ENCODE results near the gene HOXC10.
A peak's percentile ranks its signal among the peaks of the same experiment; 100 is the strongest.

Gene HOXC10

GRCh38 chr12:53963005-53963404, 21.9 kb upstream of the HOXC10 start:
- POLR2A ChIA-PET, result interaction anchor here (0.7 to 2.1 kb wide), 11 partner anchors 8 to 286 kb away, joined by 3 to 11 read pairs (median 4); partner anchors contain the start of gene HOXC12
- DNase-seq (ENCODE audit: extremely low spot score), result no peak
- TF ChIP-seq ZNF384 (IDR thresholded peaks at IDR 0.05), result no peak
- TF ChIP-seq PKNOX1 (IDR thresholded peaks at IDR 0.05), result no peak
- TF ChIP-seq FOXA1 (IDR thresholded peaks at IDR 0.05), result no peak
- CTCF ChIA-PET, result interaction anchor here (1.2 to 1.4 kb wide), 2 partner anchors 22 to 25 kb away, joined by 3 read pairs; partner anchors contain the start of gene HOXC10

- CTCF ChIA-PET, result interaction anchor here (1.0 to 2.9 kb wide), 5 partner anchors 11 to 218 kb away, joined by 3 to 7 read pairs (median 3); partner anchors contain the start of genes HOXC10 and HOXC13
- peak; percentile 38 for DNase-seq (ENCODE audit: extremely low spot score)
Observed at GRCh38 chr12:53963434-53964314, 21.3 kb upstream of the HOXC10 start.

GRCh38 chr12:53964315-53964713, 20.6 kb upstream of the HOXC10 start:
- ChIA-PET CTCF (interaction anchor here (1.0 to 2.9 kb wide), 3 partner anchors 11 to 218 kb away, joined by 3 to 7 read pairs (median 4); partner anchors contain the start of gene HOXC13), POLR2A (interaction anchor here (0.6 to 2.1 kb wide), 9 partner anchors 10 to 287 kb away, joined by 3 to 11 read pairs (median 3); partner anchors contain the start of genes HOXC10, HOXC12 and HOXC8)
- no peak for TF ChIP-seq ARNT (IDR thresholded peaks at IDR 0.05)
- no peak; the same call in 1 of the 2 replicates for TF ChIP-seq CTBP1 (IDR thresholded peaks at IDR 0.05; ENCODE audit: borderline replicate concordance)
- TF ChIP-seq BHLHE40 (IDR thresholded peaks at IDR 0.05; ENCODE audit: borderline replicate concordance), result no peak
- TF ChIP-seq PKNOX1 (IDR thresholded peaks at IDR 0.05), result no peak
- no peak for TF ChIP-seq ZNF384 (IDR thresholded peaks at IDR 0.05)
- TF ChIP-seq NFRKB (IDR thresholded peaks at IDR 0.05), result no peak
- no peak for TF ChIP-seq L3MBTL2 (conservative IDR thresholded peaks at IDR 0.05)
- TF ChIP-seq HDGF (IDR thresholded peaks at IDR 0.05; ENCODE audit: borderline replicate concordance), result no peak
- no peak for TF ChIP-seq SUZ12 (IDR thresholded peaks at IDR 0.05)
- TF ChIP-seq FOXA1 (IDR thresholded peaks at IDR 0.05), result no peak
- no peak for TF ChIP-seq ELF4 (IDR thresholded peaks at IDR 0.05)
- no peak for DNase-seq (ENCODE audit: extremely low spot score)

More at GRCh38 chr12:53963434-53964314, 21.3 kb upstream of the HOXC10 start:
- no peak for TF ChIP-seq FOXM1 (IDR thresholded peaks at IDR 0.05; ENCODE audit: borderline replicate concordance)
- TF ChIP-seq L3MBTL2 (conservative IDR thresholded peaks at IDR 0.05), result peak; percentile 66
- POLR2A ChIA-PET, result interaction anchor here (0.6 to 2.1 kb wide), 12 partner anchors 9 to 287 kb away, joined by 3 to 11 read pairs (median 4); partner anchors contain the start of genes HOXC10 and HOXC12

- TF ChIP-seq FOXA1 (IDR thresholded peaks at IDR 0.05) (no peak), PKNOX1 (IDR thresholded peaks at IDR 0.05) (no peak), ZNF384 (IDR thresholded peaks at IDR 0.05) (no peak), BHLHE40 (IDR thresholded peaks at IDR 0.05; ENCODE audit: borderline replicate concordance) (no peak), FOXK2 (IDR thresholded peaks at IDR 0.05) (no peak), NFRKB (IDR thresholded peaks at IDR 0.05) (no peak), FOXM1 (IDR thresholded peaks at IDR 0.05; ENCODE audit: borderline replicate concordance) (no peak), LEF1 (IDR thresholded peaks at IDR 0.05; ENCODE audit: borderline replicate concordance) (no peak), CTBP1 (IDR thresholded peaks at IDR 0.05; ENCODE audit: borderline replicate concordance) (0 out of 2 replicates have a peak, but pooled peaks have one; percentile 8), ARNT (IDR thresholded peaks at IDR 0.05) (no peak), ELF4 (IDR thresholded peaks at IDR 0.05) (no peak), L3MBTL2 (conservative IDR thresholded peaks at IDR 0.05) (peak; percentile 28; the same call in 1 of the 2 replicates)
- peak; percentile 46 for DNase-seq (ENCODE audit: extremely low spot score)
- CTCF ChIA-PET, result interaction anchor here (0.9 to 2.9 kb wide), 2 partner anchors 12 to 13 kb away, joined by 3 to 7 read pairs; no protein-coding TSS in a partner anchor
- POLR2A ChIA-PET, result interaction anchor here (0.7 to 1.4 kb wide), 7 partner anchors 9 to 43 kb away, joined by 3 to 4 read pairs (median 3); partner anchors contain the start of genes HOXC12 and HOXC8
Observed at GRCh38 chr12:53965281-53966084, 19.5 kb upstream of the HOXC10 start.

- ChIA-PET CTCF (interaction anchor here (2.9 kb wide), 1 partner anchor 13 kb away, joined by 7 read pairs; no protein-coding TSS in a partner anchor), POLR2A (interaction anchor here (1.1 to 3.7 kb wide), 5 partner anchors 12 to 25 kb away, joined by 3 to 12 read pairs (median 3); partner anchors contain the start of gene HOXC12)
- no peak for TF ChIP-seq FOXA1 (IDR thresholded peaks at IDR 0.05)
- TF ChIP-seq SUZ12 (IDR thresholded peaks at IDR 0.05), result no peak
- TF ChIP-seq HDGF (IDR thresholded peaks at IDR 0.05; ENCODE audit: borderline replicate concordance), result no peak
- no peak for TF ChIP-seq NFRKB (IDR thresholded peaks at IDR 0.05)
- no peak for TF ChIP-seq PKNOX1 (IDR thresholded peaks at IDR 0.05)
- TF ChIP-seq ZNF384 (IDR thresholded peaks at IDR 0.05), result no peak
- no peak for TF ChIP-seq CTBP1 (IDR thresholded peaks at IDR 0.05; ENCODE audit: borderline replicate concordance)
- no peak for TF ChIP-seq LEF1 (IDR thresholded peaks at IDR 0.05; ENCODE audit: borderline replicate concordance)
- no peak for TF ChIP-seq L3MBTL2 (conservative IDR thresholded peaks at IDR 0.05)
- no peak for TF ChIP-seq SP1 (IDR thresholded peaks at IDR 0.05)
- DNase-seq (ENCODE audit: extremely low spot score), result no peak
Observed at GRCh38 chr12:53966085-53966384, 18.9 kb upstream of the HOXC10 start.

Measured in HEK293T (cell line).